CD1c-positive myeloid dendritic cell (primary cell): ENCODE data around the gene KCND2.
"Not testable (repeated sequence)": the region's sequence is repeated elsewhere in the genome, so short reads cannot be mapped to it uniquely, and the experiment has no call there.

Source experiments
- DNase-seq: peaks from one replicate; pipeline ENCODE4 v3.0.0-alpha.2; 2016; ENCODE audit errors: extremely low spot score

The KCND2 gene

GRCh38 chr7:120743128-120743527 lies 470.2 kb downstream of the KCND2 start:
- no peak for DNase-seq

DNA sequence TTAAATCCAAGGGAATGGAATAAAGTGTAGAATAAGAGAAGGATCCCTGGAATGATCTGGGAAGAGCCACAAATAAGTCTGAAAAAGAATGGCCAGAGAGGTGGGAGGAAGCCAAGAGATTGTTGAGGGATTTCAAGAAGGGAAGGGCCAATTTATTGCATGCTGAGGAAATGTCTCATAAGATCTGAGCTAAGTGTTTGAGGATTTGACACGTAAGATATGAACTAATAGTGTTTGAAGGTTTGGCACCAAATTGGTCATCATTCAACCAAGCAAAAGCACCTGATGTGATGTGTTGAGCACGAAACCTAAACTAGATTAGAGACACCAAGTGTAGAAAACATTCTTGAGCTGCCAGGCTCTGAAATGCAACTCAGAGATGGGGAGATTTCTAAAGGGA lies 487.1 kb downstream of the KCND2 start:
- no peak for DNase-seq

- no peak for DNase-seq
These were observed 487.9 kb downstream of the KCND2 start for GRCh38 chr7:120760851-120761250.

DNA sequence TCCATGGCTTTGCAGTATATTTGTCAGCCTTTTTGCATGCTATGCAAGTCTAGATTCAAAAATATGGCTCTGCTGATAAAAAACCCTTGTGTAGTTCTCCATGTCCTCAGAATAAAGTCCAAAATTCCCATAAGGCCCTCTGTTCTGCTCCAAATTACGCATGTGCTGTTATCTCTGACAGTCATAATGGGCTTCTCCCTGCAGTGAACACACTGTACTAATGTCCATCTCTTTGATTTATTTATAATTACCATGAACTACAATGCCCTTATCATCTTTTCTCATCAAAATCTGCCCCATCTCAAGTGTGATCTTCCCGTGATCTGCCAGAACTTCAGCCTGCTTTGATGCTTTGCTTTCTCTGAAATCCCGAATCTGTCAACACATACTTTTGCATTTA lies 497.2 kb downstream of the KCND2 start:
- no peak for DNase-seq

- no peak for DNase-seq
These were observed 501.5 kb downstream of the KCND2 start for GRCh38 chr7:120774481-120774880.

- DNase-seq: no peak
These were observed 502.8 kb downstream of the KCND2 start for GRCh38 chr7:120775755-120776154.

DNA sequence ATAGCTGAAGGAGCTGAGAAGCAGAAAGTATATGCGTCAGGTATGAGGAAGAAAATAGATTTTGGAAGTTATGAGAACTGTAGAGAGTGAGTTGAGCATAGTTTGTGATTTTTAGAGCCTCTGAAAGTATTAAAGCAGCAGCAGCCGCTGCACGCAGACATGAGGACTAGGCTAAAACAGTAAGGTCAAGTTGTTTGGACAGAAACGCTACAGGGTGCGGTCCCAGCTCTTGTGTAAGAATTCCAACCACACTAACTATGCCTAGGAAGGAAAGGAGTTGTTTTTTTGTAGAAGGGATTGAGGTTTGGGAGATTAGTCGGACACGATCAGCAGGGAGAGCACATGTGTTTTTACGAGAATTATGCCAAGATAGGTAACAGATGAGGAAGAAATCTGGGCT lies 506.1 kb downstream of the KCND2 start:
- not testable (repeated sequence) for DNase-seq

- not testable (repeated sequence) for DNase-seq
These were observed 507.5 kb downstream of the KCND2 start for GRCh38 chr7:120780451-120780850.

DNA sequence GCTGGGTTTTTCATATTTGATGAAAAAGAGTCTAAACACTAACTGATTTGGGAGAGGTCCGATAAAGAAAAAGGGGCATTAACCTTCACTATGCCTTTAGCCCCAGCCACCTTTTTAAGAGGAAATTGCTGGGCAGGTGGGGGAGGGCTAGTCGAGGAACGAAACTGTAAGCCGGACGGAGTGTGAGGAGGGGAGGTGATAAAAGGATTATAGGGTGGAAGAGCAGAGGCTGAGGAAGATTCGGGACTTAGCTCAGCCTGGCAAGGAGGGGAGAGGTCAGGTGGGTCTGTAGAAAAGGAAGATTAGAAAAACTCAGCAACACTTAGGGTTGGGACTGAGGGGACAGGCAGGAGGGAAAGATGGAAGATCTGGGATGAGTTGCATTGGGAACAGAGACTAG lies 508.0 kb downstream of the KCND2 start:
- no peak for DNase-seq

DNA sequence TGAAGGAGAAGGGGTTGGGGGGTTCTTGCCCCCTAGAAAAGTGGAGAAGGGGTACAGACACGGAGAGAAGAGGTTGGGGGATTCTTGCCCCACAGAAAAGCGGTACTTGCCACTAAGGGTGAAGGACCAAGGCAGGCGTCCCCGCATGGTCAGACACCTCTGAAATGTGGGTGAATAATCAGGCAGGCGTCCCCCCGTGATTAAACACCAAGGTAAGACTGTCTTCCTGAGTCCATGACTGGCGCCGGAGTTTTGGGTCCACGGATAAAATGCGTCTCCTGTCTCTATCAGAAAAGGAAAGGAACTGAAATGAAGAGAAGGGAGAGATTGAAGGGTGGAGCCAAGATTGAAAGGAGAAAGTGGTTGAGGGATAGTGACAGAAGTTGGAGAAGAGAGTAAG lies 508.9 kb downstream of the KCND2 start:
- DNase-seq: not testable (repeated sequence)

DNA sequence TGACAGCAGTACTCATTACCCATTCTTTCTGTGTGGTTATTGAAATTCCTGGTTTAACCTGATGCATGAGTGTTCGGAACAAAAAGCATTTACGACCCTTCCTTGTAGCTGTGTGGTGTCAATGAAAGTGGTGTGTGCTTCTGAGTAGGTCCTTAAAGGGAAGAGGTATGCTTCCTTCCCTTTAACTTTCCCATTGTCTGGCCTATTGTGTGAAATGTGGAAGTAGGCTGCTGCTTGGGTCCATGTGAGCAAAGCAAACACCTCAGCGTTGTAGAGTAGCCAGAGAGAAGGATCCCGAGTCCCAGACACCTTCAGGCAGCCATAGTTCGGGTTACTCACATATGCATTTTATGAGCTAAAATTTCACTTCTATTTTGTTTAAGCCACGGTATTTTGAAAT lies 510.3 kb downstream of the KCND2 start:
- no peak for DNase-seq

- no peak for DNase-seq
These were observed 510.7 kb downstream of the KCND2 start for GRCh38 chr7:120783721-120784120.

GRCh38 chr7:120785095-120785494 lies 512.1 kb downstream of the KCND2 start:
- no peak for DNase-seq

- peak; percentile 67 for DNase-seq
These were observed 519.3 kb downstream of the KCND2 start for GRCh38 chr7:120792091-120792860.

GRCh38 chr7:120792861-120793130 lies 519.8 kb downstream of the KCND2 start:
- no peak for DNase-seq

GRCh38 chr7:120793213-120793936 lies 520.4 kb downstream of the KCND2 start:
- DNase-seq: no peak

GRCh38 chr7:120794106-120794729 lies 521.2 kb downstream of the KCND2 start:
- no peak for DNase-seq

GRCh38 chr7:120797026-120797645 lies 524.2 kb downstream of the KCND2 start:
- DNase-seq: no peak

- no peak for DNase-seq
These were observed 526.2 kb downstream of the KCND2 start for GRCh38 chr7:120799147-120799546.
